HepG2 (cell line): ENCODE results near the gene LUC7L. TPM values are rescaled to one million over a fixed set of nuclear protein-coding genes. Genes with fewer than 3 reads are reported as not detected.
A peak's percentile ranks its signal among the peaks of the same experiment; 100 is the strongest.

Experiments
- CENPX ChIP-seq: sonication (generic); formaldehyde crosslinking; IDR thresholded peaks from 2 replicates; pipeline ENCODE4 v1.9.0; 2021; ENCODE audit warnings: mild to moderate bottlenecking, missing genetic modification reagents, moderate library complexity
- CHD4 ChIP-seq: fragments of 200-600 bp; sonication (generic); IDR thresholded peaks from 2 replicates; pipeline ENCODE4 v1.7.0; 2017; ENCODE audit warnings: mild to moderate bottlenecking, low read length, borderline replicate concordance
- FOSL2 ChIP-seq: sonication (generic); formaldehyde crosslinking; IDR thresholded peaks from 2 replicates; pipeline ENCODE4 v1.4.0; 2020; ENCODE audit warnings: missing genetic modification reagents
- NR2F2 ChIP-seq: IDR thresholded peaks from 2 replicates; pipeline ENCODE4 v1.6.1; 2012; ENCODE audit warnings: low read depth, inconsistent platforms, borderline replicate concordance
- PPARG ChIP-seq: conservative IDR thresholded peaks from 2 replicates; pipeline ENCODE4 v1.6.1; 2016; ENCODE audit warnings: missing biosample characterization, missing genetic modification reagents
- PRMT3 ChIP-seq: sonication (generic); formaldehyde crosslinking; IDR thresholded peaks from 2 replicates; pipeline ENCODE4 v1.8.1; 2022; ENCODE audit warnings: low read depth, mild to moderate bottlenecking, moderate library complexity, missing genetic modification reagents, borderline replicate concordance
- ZBTB3 ChIP-seq: sonication (generic); formaldehyde crosslinking; IDR thresholded peaks from 2 replicates; pipeline ENCODE4 v1.4.0; 2020; ENCODE audit warnings: low read depth, mild to moderate bottlenecking, moderate library complexity, missing genetic modification reagents, borderline replicate concordance
- ZBTB7A ChIP-seq: sonication (generic); formaldehyde crosslinking; IDR thresholded peaks from 2 replicates; pipeline ENCODE4 v1.8.0; 2022; ENCODE audit warnings: mild to moderate bottlenecking, missing genetic modification reagents
- ZNF367 ChIP-seq: sonication (generic); formaldehyde crosslinking; IDR thresholded peaks from 2 replicates; pipeline ENCODE4 v1.4.0; 2020; ENCODE audit warnings: missing genetic modification reagents, borderline replicate concordance
- ZNF543 ChIP-seq: sonication (generic); formaldehyde crosslinking; IDR thresholded peaks from 2 replicates; pipeline ENCODE4 v1.4.0; 2020; ENCODE audit warnings: mild to moderate bottlenecking, missing genetic modification reagents
- ZNF558 ChIP-seq: sonication (generic); formaldehyde crosslinking; IDR thresholded peaks from 2 replicates; pipeline ENCODE4 v1.9.0; 2022; ENCODE audit warnings: mild to moderate bottlenecking, missing genetic modification reagents, borderline replicate concordance
- ZNF605 ChIP-seq: sonication (generic); formaldehyde crosslinking; IDR thresholded peaks from 2 replicates; pipeline ENCODE4 v1.8.0; 2022; ENCODE audit warnings: mild to moderate bottlenecking, missing genetic modification reagents
- ZNF775 ChIP-seq: sonication (generic); formaldehyde crosslinking; IDR thresholded peaks from 2 replicates; pipeline ENCODE4 v1.4.0; 2020; ENCODE audit warnings: missing genetic modification reagents, mild to moderate bottlenecking, moderate library complexity, borderline replicate concordance
- ZSCAN25 ChIP-seq: sonication (generic); formaldehyde crosslinking; IDR thresholded peaks from 2 replicates; pipeline ENCODE4 v1.8.0; 2022; ENCODE audit warnings: mild to moderate bottlenecking, missing genetic modification reagents
- ZSCAN31 ChIP-seq: sonication (generic); formaldehyde crosslinking; IDR thresholded peaks from 2 replicates; pipeline ENCODE4 v1.5.0; 2020; ENCODE audit warnings: low read depth, mild to moderate bottlenecking, missing genetic modification reagents
- polyA plus RNA-seq, 8 experiments: library from polyadenylated mRNA; depleted of rRNA in 3 of 8; stranded (reverse) in 7 of 8; unstranded in 1 of 8; fragments of >200 nt; fragmentation: Illumina TruSeq in 4 of 8; extraction: Trizol in 4 of 8; gene quantifications; 2 replicates each; pipeline versions ENCODE4 v1.2.1 to v1.2.3, GENCODE V29; 2011 to 2016; ENCODE audit warnings: low read depth in 4 of 8, missing spikeins in 1 of 8, mixed read lengths in 1 of 8; ENCODE audit not compliant: insufficient read depth in 1 of 8
- total RNA-seq, 5 experiments: library from RNA; depleted of rRNA; stranded (reverse); fragments of >200 nt; fragmentation: Illumina TruSeq; extraction: Trizol; gene quantifications; 2 replicates each; pipeline ENCODE4 v1.2.3, GENCODE V29; 2016; ENCODE audit warnings: low read depth in 1 of 5
- TF ChIP-seq, protein P1 (sequence below): sonication (generic); formaldehyde crosslinking; IDR thresholded peaks from 2 replicates; pipeline ENCODE4 v1.5.0; 2020; ENCODE audit warnings: missing genetic modification reagents
- TF ChIP-seq, protein P2 (sequence below): sonication (generic); formaldehyde crosslinking; IDR thresholded peaks from 2 replicates; pipeline ENCODE4 v1.4.0; 2020; ENCODE audit warnings: missing genetic modification reagents, borderline replicate concordance
- TF ChIP-seq, protein P3 (sequence below): sonication (generic); formaldehyde crosslinking; IDR thresholded peaks from 2 replicates; pipeline ENCODE4 v1.9.0; 2021; ENCODE audit warnings: missing genetic modification reagents, borderline replicate concordance

Gene LUC7L
- total and polyA plus RNA-seq, 2 of the 13 experiments (the other 11 are each of a cell fraction or from before 2014, with no cell fraction given): 48.7 to 56.9 TPM

DNA sequence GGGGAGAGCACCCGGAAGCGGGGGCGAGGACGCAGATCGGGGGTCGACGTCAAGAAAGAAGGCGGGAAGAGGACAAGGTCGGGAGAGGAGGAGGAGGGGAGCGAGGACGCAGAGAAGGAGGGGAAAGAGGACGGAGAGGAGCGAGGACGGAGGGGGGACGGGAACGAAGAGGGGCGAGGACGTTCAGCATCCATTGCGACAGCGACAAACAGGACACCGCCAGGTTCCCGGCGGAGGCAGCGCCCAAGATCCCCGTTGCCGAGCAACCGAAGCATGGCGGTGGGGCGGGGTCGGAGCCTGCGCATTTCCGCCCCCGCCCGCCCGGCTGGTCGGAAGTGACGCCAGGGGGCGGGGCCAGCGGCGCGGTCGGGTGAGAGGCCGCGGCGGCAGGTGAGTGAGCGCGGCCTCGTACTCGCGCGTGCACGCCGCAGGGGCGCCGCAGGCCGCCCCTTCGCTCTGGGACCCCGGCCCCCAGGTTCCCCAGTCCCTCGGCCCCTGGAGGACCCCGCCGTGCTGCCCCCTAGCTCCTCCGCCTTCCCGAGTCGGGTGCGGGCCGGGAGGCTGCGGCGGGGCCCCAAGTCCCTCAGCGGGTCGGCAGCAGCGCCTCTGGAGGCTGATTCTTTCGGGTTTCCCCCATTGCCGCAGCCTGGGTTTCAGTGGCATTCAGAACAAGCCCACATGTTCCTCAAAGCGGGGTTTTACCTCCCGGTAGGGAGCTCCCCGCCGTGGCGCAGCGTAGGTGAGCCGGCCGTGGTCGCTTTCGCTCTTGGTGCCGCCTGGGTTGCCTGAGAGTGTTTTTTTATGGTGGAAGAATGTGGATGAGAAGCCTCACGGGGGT is 5.4 kb upstream of the LUC7L start, which contains the start of gene FAM234A (continued):
- TF ChIP-seq, protein P1, sequence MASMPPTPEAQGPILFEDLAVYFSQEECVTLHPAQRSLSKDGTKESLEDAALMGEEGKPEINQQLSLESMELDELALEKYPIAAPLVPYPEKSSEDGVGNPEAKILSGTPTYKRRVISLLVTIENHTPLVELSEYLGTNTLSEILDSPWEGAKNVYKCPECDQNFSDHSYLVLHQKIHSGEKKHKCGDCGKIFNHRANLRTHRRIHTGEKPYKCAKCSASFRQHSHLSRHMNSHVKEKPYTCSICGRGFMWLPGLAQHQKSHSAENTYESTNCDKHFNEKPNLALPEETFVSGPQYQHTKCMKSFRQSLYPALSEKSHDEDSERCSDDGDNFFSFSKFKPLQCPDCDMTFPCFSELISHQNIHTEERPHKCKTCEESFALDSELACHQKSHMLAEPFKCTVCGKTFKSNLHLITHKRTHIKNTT (CRISPR knock-in tag): no peak
- 0 out of 2 replicates have a peak, but pooled peaks have one; percentile 4 for TF ChIP-seq FOSL2 (CRISPR knock-in tag)
- TF ChIP-seq ZSCAN25 (CRISPR knock-in tag): no peak
- TF ChIP-seq ZBTB7A (CRISPR knock-in tag): 0 out of 2 replicates have a peak, but pooled peaks have one; percentile 45
- TF ChIP-seq ZNF605 (CRISPR knock-in tag): no peak
- no peak for TF ChIP-seq ZNF775
- TF ChIP-seq ZBTB3: no peak
- TF ChIP-seq ZNF558 (CRISPR knock-in tag): no peak
- TF ChIP-seq, protein P2, sequence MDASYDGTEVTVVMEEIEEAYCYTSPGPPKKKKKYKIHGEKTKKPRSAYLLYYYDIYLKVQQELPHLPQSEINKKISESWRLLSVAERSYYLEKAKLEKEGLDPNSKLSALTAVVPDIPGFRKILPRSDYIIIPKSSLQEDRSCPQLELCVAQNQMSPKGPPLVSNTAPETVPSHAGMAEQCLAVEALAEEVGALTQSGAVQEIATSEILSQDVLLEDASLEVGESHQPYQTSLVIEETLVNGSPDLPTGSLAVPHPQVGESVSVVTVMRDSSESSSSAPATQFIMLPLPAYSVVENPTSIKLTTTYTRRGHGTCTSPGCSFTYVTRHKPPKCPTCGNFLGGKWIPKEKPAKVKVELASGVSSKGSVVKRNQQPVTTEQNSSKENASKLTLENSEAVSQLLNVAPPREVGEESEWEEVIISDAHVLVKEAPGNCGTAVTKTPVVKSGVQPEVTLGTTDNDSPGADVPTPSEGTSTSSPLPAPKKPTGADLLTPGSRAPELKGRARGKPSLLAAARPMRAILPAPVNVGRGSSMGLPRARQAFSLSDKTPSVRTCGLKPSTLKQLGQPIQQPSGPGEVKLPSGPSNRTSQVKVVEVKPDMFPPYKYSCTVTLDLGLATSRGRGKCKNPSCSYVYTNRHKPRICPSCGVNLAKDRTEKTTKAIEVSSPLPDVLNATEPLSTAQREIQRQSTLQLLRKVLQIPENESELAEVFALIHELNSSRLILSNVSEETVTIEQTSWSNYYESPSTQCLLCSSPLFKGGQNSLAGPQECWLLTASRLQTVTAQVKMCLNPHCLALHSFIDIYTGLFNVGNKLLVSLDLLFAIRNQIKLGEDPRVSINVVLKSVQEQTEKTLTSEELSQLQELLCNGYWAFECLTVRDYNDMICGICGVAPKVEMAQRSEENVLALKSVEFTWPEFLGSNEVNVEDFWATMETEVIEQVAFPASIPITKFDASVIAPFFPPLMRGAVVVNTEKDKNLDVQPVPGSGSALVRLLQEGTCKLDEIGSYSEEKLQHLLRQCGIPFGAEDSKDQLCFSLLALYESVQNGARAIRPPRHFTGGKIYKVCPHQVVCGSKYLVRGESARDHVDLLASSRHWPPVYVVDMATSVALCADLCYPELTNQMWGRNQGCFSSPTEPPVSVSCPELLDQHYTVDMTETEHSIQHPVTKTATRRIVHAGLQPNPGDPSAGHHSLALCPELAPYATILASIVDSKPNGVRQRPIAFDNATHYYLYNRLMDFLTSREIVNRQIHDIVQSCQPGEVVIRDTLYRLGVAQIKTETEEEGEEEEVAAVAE (CRISPR knock-in tag): no peak
- TF ChIP-seq CENPX (CRISPR knock-in tag): no peak
- TF ChIP-seq, protein P3, sequence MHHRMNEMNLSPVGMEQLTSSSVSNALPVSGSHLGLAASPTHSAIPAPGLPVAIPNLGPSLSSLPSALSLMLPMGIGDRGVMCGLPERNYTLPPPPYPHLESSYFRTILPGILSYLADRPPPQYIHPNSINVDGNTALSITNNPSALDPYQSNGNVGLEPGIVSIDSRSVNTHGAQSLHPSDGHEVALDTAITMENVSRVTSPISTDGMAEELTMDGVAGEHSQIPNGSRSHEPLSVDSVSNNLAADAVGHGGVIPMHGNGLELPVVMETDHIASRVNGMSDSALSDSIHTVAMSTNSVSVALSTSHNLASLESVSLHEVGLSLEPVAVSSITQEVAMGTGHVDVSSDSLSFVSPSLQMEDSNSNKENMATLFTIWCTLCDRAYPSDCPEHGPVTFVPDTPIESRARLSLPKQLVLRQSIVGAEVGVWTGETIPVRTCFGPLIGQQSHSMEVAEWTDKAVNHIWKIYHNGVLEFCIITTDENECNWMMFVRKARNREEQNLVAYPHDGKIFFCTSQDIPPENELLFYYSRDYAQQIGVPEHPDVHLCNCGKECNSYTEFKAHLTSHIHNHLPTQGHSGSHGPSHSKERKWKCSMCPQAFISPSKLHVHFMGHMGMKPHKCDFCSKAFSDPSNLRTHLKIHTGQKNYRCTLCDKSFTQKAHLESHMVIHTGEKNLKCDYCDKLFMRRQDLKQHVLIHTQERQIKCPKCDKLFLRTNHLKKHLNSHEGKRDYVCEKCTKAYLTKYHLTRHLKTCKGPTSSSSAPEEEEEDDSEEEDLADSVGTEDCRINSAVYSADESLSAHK (CRISPR knock-in tag): no peak
- TF ChIP-seq CHD4: no peak
- TF ChIP-seq PRMT3 (CRISPR knock-in tag): no peak
- TF ChIP-seq NR2F2: no peak
- TF ChIP-seq ZNF543 (CRISPR knock-in tag): no peak
- no peak for TF ChIP-seq ZNF367 (CRISPR knock-in tag)
- peak; percentile 28; the same call in 1 of the 2 replicates for TF ChIP-seq ZSCAN31 (CRISPR knock-in tag)
- TF ChIP-seq PPARG (CRISPR knock-in tag): peak; percentile 26; the same call in 1 of the 2 replicates
